Chondrocyte (in vitro differentiated cells): ENCODE measurements around the gene DENND5B. TPM values are rescaled to one million over a fixed set of nuclear protein-coding genes. Genes with fewer than 3 reads are reported as not detected.
"Not testable (repeated sequence)": the region's sequence is repeated elsewhere in the genome, so short reads cannot be mapped to it uniquely, and the experiment has no call there.

Experiments
- DNase-seq: peaks from one replicate; pipeline ENCODE4 v3.0.0; 2021; ENCODE audit warnings: mixed read lengths, low spot score
- H3K27ac Mint-ChIP-seq: one replicate; pipeline ENCODE4 v1.8.0; 2021; ENCODE audit warnings: mild to moderate bottlenecking, moderate library complexity, mixed read lengths; ENCODE audit not compliant: unreplicated experiment
- H3K27me3 Mint-ChIP-seq: 2 replicates; pipeline ENCODE4 v1.8.0; 2021; ENCODE audit warnings: low read depth, mixed read lengths
- H3K36me3 Mint-ChIP-seq: 2 replicates; pipeline ENCODE4 v1.8.0; 2021; ENCODE audit warnings: low read depth, mixed read lengths
- H3K4me1 Mint-ChIP-seq: 2 replicates; pipeline ENCODE4 v1.8.0; 2021; ENCODE audit warnings: low read depth, mild to moderate bottlenecking, mixed read lengths
- H3K4me3 Mint-ChIP-seq: one replicate; pipeline ENCODE4 v1.8.0; 2021; ENCODE audit warnings: mild to moderate bottlenecking, moderate library complexity, mixed read lengths; ENCODE audit not compliant: unreplicated experiment
- H3K9me3 Mint-ChIP-seq: 2 replicates; pipeline ENCODE4 v1.8.0; 2021; ENCODE audit warnings: low read depth, mixed read lengths
- total RNA-seq: library from RNA; stranded (reverse); gene quantifications from 3 replicates; pipeline ENCODE4 v1.2.1, GENCODE V29; 2021
- TF ChIP-seq, protein P1 (sequence below): fragments of 200-600 bp; sonication (generic); IDR thresholded peaks from 2 replicates; pipeline ENCODE4 v1.5.0; 2021; ENCODE audit warnings: antibody characterized with exemption, mild to moderate bottlenecking, moderate library complexity

DENND5B gene
- total RNA-seq, 1 donor from 2014 or later = 14.1 TPM

- Mint-ChIP-seq H3K4me3 (no peak overlapping the region), H3K9me3 (peaks cover 7% of the 10 kb centered on the region), H3K4me1 (peaks cover 12% of the 10 kb centered on the region), H3K36me3 (peaks cover 8% of the 10 kb centered on the region), H3K27me3 (no peaks in the 10 kb centered on the region), H3K27ac (no peak overlapping the region)
- TF ChIP-seq, protein P1, sequence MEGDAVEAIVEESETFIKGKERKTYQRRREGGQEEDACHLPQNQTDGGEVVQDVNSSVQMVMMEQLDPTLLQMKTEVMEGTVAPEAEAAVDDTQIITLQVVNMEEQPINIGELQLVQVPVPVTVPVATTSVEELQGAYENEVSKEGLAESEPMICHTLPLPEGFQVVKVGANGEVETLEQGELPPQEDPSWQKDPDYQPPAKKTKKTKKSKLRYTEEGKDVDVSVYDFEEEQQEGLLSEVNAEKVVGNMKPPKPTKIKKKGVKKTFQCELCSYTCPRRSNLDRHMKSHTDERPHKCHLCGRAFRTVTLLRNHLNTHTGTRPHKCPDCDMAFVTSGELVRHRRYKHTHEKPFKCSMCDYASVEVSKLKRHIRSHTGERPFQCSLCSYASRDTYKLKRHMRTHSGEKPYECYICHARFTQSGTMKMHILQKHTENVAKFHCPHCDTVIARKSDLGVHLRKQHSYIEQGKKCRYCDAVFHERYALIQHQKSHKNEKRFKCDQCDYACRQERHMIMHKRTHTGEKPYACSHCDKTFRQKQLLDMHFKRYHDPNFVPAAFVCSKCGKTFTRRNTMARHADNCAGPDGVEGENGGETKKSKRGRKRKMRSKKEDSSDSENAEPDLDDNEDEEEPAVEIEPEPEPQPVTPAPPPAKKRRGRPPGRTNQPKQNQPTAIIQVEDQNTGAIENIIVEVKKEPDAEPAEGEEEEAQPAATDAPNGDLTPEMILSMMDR = no peak
- no peak for DNase-seq
Observed at GRCh38 chr12:31558521-31558920, 32.4 kb downstream of the DENND5B start.

GRCh38 chr12:31557707-31558106 is 33.2 kb downstream of the DENND5B start:
- Mint-ChIP-seq H3K9me3 (peaks cover 7% of the 10 kb centered on the region), H3K4me3 (no peak overlapping the region), H3K4me1 (peaks cover 12% of the 10 kb centered on the region), H3K27me3 (no peaks in the 10 kb centered on the region), H3K36me3 (peaks cover 8% of the 10 kb centered on the region), H3K27ac (no peak overlapping the region)
- no peak for DNase-seq
- TF ChIP-seq, protein P1 = no peak

DNA sequence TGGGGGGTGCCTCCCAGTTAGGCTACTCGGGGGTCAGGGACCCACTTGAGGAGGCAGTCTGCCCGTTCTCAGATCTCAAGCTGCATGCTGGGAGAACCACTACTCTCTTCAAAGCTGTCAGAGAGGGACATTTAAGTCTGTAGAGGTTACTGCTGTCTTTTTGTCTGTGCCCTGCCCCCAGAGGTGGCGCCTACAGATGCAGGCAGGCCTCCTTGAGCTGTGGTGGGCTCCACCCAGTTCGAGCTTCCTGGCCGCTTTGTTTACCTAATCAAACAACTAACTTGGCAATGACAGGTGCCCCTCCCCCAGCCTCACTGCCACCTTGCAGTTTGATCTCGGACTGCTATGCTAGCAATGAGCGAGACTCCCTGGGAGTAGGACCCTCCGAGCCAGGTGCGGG is 35.5 kb downstream of the DENND5B start:
- H3K36me3 Mint-ChIP-seq, H3K9me3 Mint-ChIP-seq, H3K4me3 Mint-ChIP-seq, H3K27me3 Mint-ChIP-seq, H3K27ac Mint-ChIP-seq, DNase-seq: not testable (repeated sequence)
- peaks cover 12% of the 10 kb centered on the region for H3K4me1 Mint-ChIP-seq

GRCh38 chr12:31550590-31550989 is 40.3 kb downstream of the DENND5B start:
- not testable (repeated sequence) for DNase-seq, H3K27me3 Mint-ChIP-seq, H3K4me3 Mint-ChIP-seq, H3K27ac Mint-ChIP-seq, H3K36me3 Mint-ChIP-seq, H3K9me3 Mint-ChIP-seq, H3K4me1 Mint-ChIP-seq

- DNase-seq = no peak
Observed at GRCh38 chr12:31536672-31537071, 54.3 kb downstream of the DENND5B start.

GRCh38 chr12:31533470-31533869 is 57.5 kb downstream of the DENND5B start:
- H3K4me3 Mint-ChIP-seq = no peak overlapping the region
- peaks cover 28% of the 10 kb centered on the region for H3K4me1 Mint-ChIP-seq

More at GRCh38 chr12:31536672-31537071, 54.3 kb downstream of the DENND5B start:
- Mint-ChIP-seq H3K27ac (no peak overlapping the region), H3K9me3 (peaks cover 17% of the 10 kb centered on the region), H3K27me3 (no peaks in the 10 kb centered on the region), H3K4me1 (peaks cover 24% of the 10 kb centered on the region), H3K36me3 (no peaks in the 10 kb centered on the region), H3K4me3 (no peak overlapping the region)
- TF ChIP-seq, protein P1 = no peak

More at GRCh38 chr12:31533470-31533869, 57.5 kb downstream of the DENND5B start:
- H3K36me3 Mint-ChIP-seq = no peaks in the 10 kb centered on the region
- DNase-seq = no peak
- no peaks in the 10 kb centered on the region for H3K27me3 Mint-ChIP-seq
- TF ChIP-seq, protein P1 = no peak
- peaks cover 5% of the 10 kb centered on the region for H3K9me3 Mint-ChIP-seq
- H3K27ac Mint-ChIP-seq = no peak overlapping the region
